Measurements from ENCODE around the gene EIF2B5.

Gene EIF2B5

GRCh38 chr3:184174646-184175492, 39.7 kb downstream of the EIF2B5 start, which contains the start of gene AP2M1:
Gene AP2M1 (plus strand): TSS chr3:184174855. CDS start chr3:184176994, 2,139 bp downstream.
- DNase-seq = peak; percentile 96

GRCh38 chr3:184175506-184175905, 40.3 kb downstream of the EIF2B5 start:
- no peak for DNase-seq

- no peak for DNase-seq
These were observed 40.8 kb downstream of the EIF2B5 start for GRCh38 chr3:184175981-184176376.

- no peak for DNase-seq
These were observed 41.5 kb downstream of the EIF2B5 start for GRCh38 chr3:184176377-184177330.

- no peak for DNase-seq
These were observed 42.2 kb downstream of the EIF2B5 start for GRCh38 chr3:184177331-184177731.

- no peak for DNase-seq
These were observed 42.7 kb downstream of the EIF2B5 start for GRCh38 chr3:184177767-184178306.

- no peak for DNase-seq
These were observed 43.5 kb downstream of the EIF2B5 start for GRCh38 chr3:184178521-184179138.

- no peak for DNase-seq
These were observed 45.0 kb downstream of the EIF2B5 start for GRCh38 chr3:184180165-184180564.

- DNase-seq = no peak
These were observed 46.4 kb downstream of the EIF2B5 start for GRCh38 chr3:184181596-184181995.

- DNase-seq = no peak
These were observed 48.5 kb downstream of the EIF2B5 start for GRCh38 chr3:184183679-184184078.

GRCh38 chr3:184184546-184185230, 49.5 kb downstream of the EIF2B5 start:
- DNase-seq = no peak

GRCh38 chr3:184185461-184186183, 50.5 kb downstream of the EIF2B5 start:
- peak; percentile 89 for DNase-seq

- DNase-seq = no peak
These were observed 51.2 kb downstream of the EIF2B5 start, which contains the start of gene ABCF3 for GRCh38 chr3:184186184-184186901. Gene ABCF3 (plus strand): TSS chr3:184186199. CDS start chr3:184186208, 9 bp downstream.

- DNase-seq = no peak
These were observed 51.7 kb downstream of the EIF2B5 start for GRCh38 chr3:184186902-184187207.

- no peak for DNase-seq
These were observed 52.9 kb downstream of the EIF2B5 start for GRCh38 chr3:184188080-184188479.

GRCh38 chr3:184189421-184189820, 54.3 kb downstream of the EIF2B5 start:
- no peak for DNase-seq

GRCh38 chr3:184192889-184193288, 57.7 kb downstream of the EIF2B5 start:
- DNase-seq = no peak

GRCh38 chr3:184193991-184194539, 58.9 kb downstream of the EIF2B5 start:
- DNase-seq = no peak

Data from NCI-H2029 treated with DMSO at 0.1 percent for 48 hours (cell line).